Effector memory CD4-positive, alpha-beta T cell (primary cell): ENCODE measurements around the gene TMEM37.

ENCODE experiments used
- DNase-seq, 3 donors: peaks; one replicate each; pipeline ENCODE4 v3.0.0-alpha.2; 2020
- H3K27ac ChIP-seq: 2 replicates; pipeline ENCODE4 v1.7.0; 2013; ENCODE audit warnings: mild to moderate bottlenecking, low read length, moderate library complexity; ENCODE audit not compliant: insufficient read depth, poor library complexity, severe bottlenecking
- H3K27me3 ChIP-seq: replicated peaks from 2 replicates; pipeline ENCODE4 v1.7.0; 2013; ENCODE audit warnings: mild to moderate bottlenecking, low read length; ENCODE audit not compliant: insufficient read depth, control insufficient read depth, poor library complexity, severe bottlenecking
- H3K36me3 ChIP-seq: 2 replicates; pipeline ENCODE4 v1.7.0; 2013; ENCODE audit warnings: mild to moderate bottlenecking, low read length, moderate library complexity; ENCODE audit not compliant: control insufficient read depth, insufficient read depth
- H3K4me1 ChIP-seq: 2 replicates; pipeline ENCODE4 v1.7.0; 2013; ENCODE audit warnings: low read length, mild to moderate bottlenecking; ENCODE audit not compliant: control insufficient read depth, insufficient read depth, poor library complexity, severe bottlenecking
- H3K4me3 ChIP-seq: 2 replicates; pipeline ENCODE4 v1.7.0; 2013; ENCODE audit warnings: low read length, low read depth, mild to moderate bottlenecking; ENCODE audit not compliant: insufficient read depth, poor library complexity, severe bottlenecking
- H3K9me3 ChIP-seq: 2 replicates; pipeline ENCODE4 v1.7.0; 2013; ENCODE audit warnings: mild to moderate bottlenecking, low read length, moderate library complexity; ENCODE audit not compliant: control insufficient read depth

The TMEM37 gene

GRCh38 chr2:119478188-119478977, 46.7 kb downstream of the TMEM37 start:
- no peak overlapping the region for H3K4me3 ChIP-seq
- no peaks in the 10 kb centered on the region for H3K36me3 ChIP-seq
- no peaks in the 10 kb centered on the region for H3K9me3 ChIP-seq
- no peaks in the 10 kb centered on the region for H3K4me1 ChIP-seq
- H3K27me3 ChIP-seq: no peaks in the 10 kb centered on the region
- no peak for DNase-seq
- no peak overlapping the region for H3K27ac ChIP-seq

GRCh38 chr2:119478978-119479295, 47.3 kb downstream of the TMEM37 start:
- Histone ChIP-seq H3K27ac (no peak overlapping the region), H3K4me1 (no peaks in the 10 kb centered on the region), H3K36me3 (no peaks in the 10 kb centered on the region), H3K27me3 (no peaks in the 10 kb centered on the region), H3K4me3 (no peak overlapping the region), H3K9me3 (no peaks in the 10 kb centered on the region)
- DNase-seq: no peak

- no peaks in the 10 kb centered on the region for H3K36me3 ChIP-seq
- DNase-seq: no peak
- H3K9me3 ChIP-seq: no peaks in the 10 kb centered on the region
- H3K4me3 ChIP-seq: no peak overlapping the region
- H3K27me3 ChIP-seq: no peaks in the 10 kb centered on the region
- H3K4me1 ChIP-seq: no peaks in the 10 kb centered on the region
- H3K27ac ChIP-seq: no peak overlapping the region
Observed at GRCh38 chr2:119480184-119480583, 48.5 kb downstream of the TMEM37 start.

- no peak for DNase-seq
- Histone ChIP-seq H3K36me3 (no peaks in the 10 kb centered on the region), H3K27me3 (no peaks in the 10 kb centered on the region), H3K27ac (no peak overlapping the region), H3K4me3 (no peak overlapping the region), H3K9me3 (no peaks in the 10 kb centered on the region), H3K4me1 (no peaks in the 10 kb centered on the region)
Observed at GRCh38 chr2:119480718-119481142, 49.1 kb downstream of the TMEM37 start.

- no peaks in the 10 kb centered on the region for H3K36me3 ChIP-seq
- no peaks in the 10 kb centered on the region for H3K9me3 ChIP-seq
- H3K27me3 ChIP-seq: no peaks in the 10 kb centered on the region
- no peak for DNase-seq
- H3K4me3 ChIP-seq: no peak overlapping the region
- no peak overlapping the region for H3K27ac ChIP-seq
- no peaks in the 10 kb centered on the region for H3K4me1 ChIP-seq
Observed at GRCh38 chr2:119481501-119482455, 50.1 kb downstream of the TMEM37 start.

GRCh38 chr2:119482481-119483394, 51.1 kb downstream of the TMEM37 start:
- Histone ChIP-seq H3K4me1 (no peaks in the 10 kb centered on the region), H3K27me3 (no peaks in the 10 kb centered on the region)
- DNase-seq: no peak

GRCh38 chr2:119483395-119483753, 51.7 kb downstream of the TMEM37 start:
- no peak overlapping the region for H3K27ac ChIP-seq
- H3K4me1 ChIP-seq: no peaks in the 10 kb centered on the region
- no peaks in the 10 kb centered on the region for H3K9me3 ChIP-seq
- H3K4me3 ChIP-seq: no peak overlapping the region
- H3K36me3 ChIP-seq: no peaks in the 10 kb centered on the region
- H3K27me3 ChIP-seq: no peaks in the 10 kb centered on the region
- DNase-seq: no peak

More at GRCh38 chr2:119482481-119483394, 51.1 kb downstream of the TMEM37 start:
- Histone ChIP-seq H3K9me3 (no peaks in the 10 kb centered on the region), H3K4me3 (no peak overlapping the region), H3K27ac (no peak overlapping the region), H3K36me3 (no peaks in the 10 kb centered on the region)

GRCh38 chr2:119483896-119484718, 52.5 kb downstream of the TMEM37 start:
- Histone ChIP-seq H3K27me3 (no peaks in the 10 kb centered on the region), H3K4me3 (no peak overlapping the region), H3K9me3 (no peaks in the 10 kb centered on the region), H3K4me1 (no peaks in the 10 kb centered on the region), H3K27ac (no peak overlapping the region), H3K36me3 (no peaks in the 10 kb centered on the region)
- DNase-seq: no peak

- no peak overlapping the region for H3K27ac ChIP-seq
- H3K27me3 ChIP-seq: no peaks in the 10 kb centered on the region
- no peak overlapping the region for H3K4me3 ChIP-seq
- H3K9me3 ChIP-seq: no peaks in the 10 kb centered on the region
- DNase-seq: no peak
- H3K4me1 ChIP-seq: no peaks in the 10 kb centered on the region
- H3K36me3 ChIP-seq: no peaks in the 10 kb centered on the region
Observed at GRCh38 chr2:119484834-119485233, 53.2 kb downstream of the TMEM37 start.
